Osteoblast (primary cell): Measurements from ENCODE around the gene CCDC92B. TPM values are rescaled to one million over a fixed set of nuclear protein-coding genes. Genes with fewer than 3 reads are reported as not detected.

Source experiments
- DNase-seq: peaks from one replicate; pipeline ENCODE4 v3.0.0; 2011; ENCODE audit warnings: low spot score, mixed read lengths; ENCODE audit not compliant: insufficient read length; ENCODE audit errors: missing footprints
- H2AFZ ChIP-seq: 2 replicates; pipeline ENCODE4 v1.6.0; 2011; ENCODE audit warnings: mild to moderate bottlenecking, low read length
- H3K27ac ChIP-seq: 2 replicates; pipeline ENCODE4 v1.5.1; 2011; ENCODE audit warnings: mild to moderate bottlenecking, low read depth, low read length, moderate library complexity
- H3K27me3 ChIP-seq: 2 replicates; pipeline ENCODE4 v1.6.0; 2012; ENCODE audit warnings: mild to moderate bottlenecking, control low read depth, inconsistent platforms, low read length, moderate library complexity; ENCODE audit not compliant: insufficient read depth
- H3K36me3 ChIP-seq: 2 replicates; pipeline ENCODE4 v1.5.1; 2011; ENCODE audit warnings: mild to moderate bottlenecking, low read length, control low read depth, moderate library complexity; ENCODE audit not compliant: insufficient read depth
- H3K4me1 ChIP-seq: 2 replicates; pipeline ENCODE4 v1.5.1; 2011; ENCODE audit warnings: mild to moderate bottlenecking, low read length, control low read depth, moderate library complexity; ENCODE audit not compliant: insufficient read depth
- H3K4me2 ChIP-seq: 2 replicates; pipeline ENCODE4 v1.6.0; 2011; ENCODE audit warnings: mild to moderate bottlenecking, low read length; ENCODE audit not compliant: insufficient read depth
- H3K4me3 ChIP-seq: fragments of 200-600 bp; sonication (generic); 3 replicates; pipeline ENCODE4 v1.5.1; 2012; ENCODE audit warnings: mild to moderate bottlenecking, low read length, inconsistent platforms; ENCODE audit not compliant: insufficient read depth
- H3K79me2 ChIP-seq: 2 replicates; pipeline ENCODE4 v1.6.0; 2012; ENCODE audit warnings: mild to moderate bottlenecking, low read length, control low read depth, inconsistent platforms; ENCODE audit not compliant: insufficient read depth
- H3K9me3 ChIP-seq: 2 replicates; pipeline ENCODE4 v1.5.1; 2011; ENCODE audit warnings: low read depth, low read length, control low read depth
- H4K20me1 ChIP-seq: 2 replicates; pipeline ENCODE4 v1.6.0; 2012; ENCODE audit warnings: mild to moderate bottlenecking, low read length, control low read depth; ENCODE audit not compliant: insufficient read depth
- CTCF ChIP-seq: IDR thresholded peaks from 2 replicates; pipeline ENCODE4 v1.5.1; 2011; ENCODE audit warnings: mild to moderate bottlenecking, low read depth, low read length, moderate library complexity; ENCODE audit errors: extremely low read depth
- total RNA-seq: library from RNA; depleted of rRNA; stranded (reverse); fragments of >200 nt; gene quantifications from 2 replicates; pipeline ENCODE4 v1.2.3, GENCODE V29; 2012

Gene CCDC92B
- total RNA-seq, 1 donor: not detected

GRCh38 chr17:2718150-2718938 is 31.1 kb downstream of the CCDC92B start:
- no peaks in the 10 kb centered on the region for H4K20me1 ChIP-seq
- no peaks in the 10 kb centered on the region for H3K79me2 ChIP-seq
- no peaks in the 10 kb centered on the region for H3K4me1 ChIP-seq
- H3K27me3 ChIP-seq: peaks cover 14% of the 10 kb centered on the region
- no peak overlapping the region for H3K4me2 ChIP-seq
- no peak overlapping the region for H3K4me3 ChIP-seq
- H3K27ac ChIP-seq: no peak overlapping the region
- no peak overlapping the region for H2AFZ ChIP-seq
- peak; percentile 46 for DNase-seq
- no peak for TF ChIP-seq CTCF
- H3K36me3 ChIP-seq: no peaks in the 10 kb centered on the region
- no peaks in the 10 kb centered on the region for H3K9me3 ChIP-seq

DNA sequence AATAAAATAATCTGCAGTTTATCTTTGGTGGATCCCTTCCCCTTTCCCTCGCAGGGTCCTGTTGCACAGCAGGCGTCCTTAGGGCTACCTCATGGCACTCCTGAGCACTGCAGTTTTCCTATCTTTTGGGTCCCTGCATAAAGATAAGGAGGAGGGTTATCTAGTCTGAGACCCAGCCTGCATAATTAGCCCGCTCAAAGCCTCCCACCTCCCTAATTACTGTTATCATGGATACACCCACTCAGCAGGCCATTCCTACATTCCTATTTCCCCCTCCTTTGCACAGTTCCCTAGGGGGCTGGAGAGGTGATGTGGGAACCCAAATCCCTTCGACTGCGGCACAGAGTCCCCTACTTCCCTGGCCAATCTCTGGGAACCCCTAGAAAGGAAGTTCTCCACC is 32.8 kb downstream of the CCDC92B start:
- DNase-seq: peak; percentile 8
- Histone ChIP-seq H3K4me2 (no peak overlapping the region), H3K27me3 (no peaks in the 10 kb centered on the region), H3K79me2 (peaks cover 3% of the 10 kb centered on the region), H3K4me3 (no peak overlapping the region), H3K4me1 (peaks cover 7% of the 10 kb centered on the region), H3K27ac (no peak overlapping the region), H3K9me3 (no peaks in the 10 kb centered on the region), H4K20me1 (no peaks in the 10 kb centered on the region), H2AFZ (no peak overlapping the region), H3K36me3 (no peaks in the 10 kb centered on the region)
- TF ChIP-seq CTCF: no peak

DNA sequence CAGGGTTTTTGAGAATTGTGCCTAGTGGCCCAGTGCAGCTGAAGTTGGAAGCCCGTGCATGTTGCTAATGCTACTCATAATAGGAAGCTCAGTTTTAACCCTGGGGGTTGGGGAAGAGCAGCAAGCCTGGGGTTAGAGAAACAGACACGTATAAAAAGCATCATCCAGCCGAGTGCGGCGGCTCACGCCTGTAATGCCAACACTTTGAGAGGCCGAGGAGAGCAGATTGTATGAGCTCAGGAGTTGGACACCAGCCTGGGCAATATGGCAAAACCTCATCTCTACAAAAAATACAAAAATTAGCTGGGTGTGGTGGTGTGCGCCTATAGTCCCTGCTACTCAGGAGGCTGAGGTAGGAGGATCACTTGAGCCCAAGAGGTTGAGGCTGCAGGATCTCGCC is 35.6 kb downstream of the CCDC92B start:
- H4K20me1 ChIP-seq: peaks cover 21% of the 10 kb centered on the region
- H3K9me3 ChIP-seq: no peaks in the 10 kb centered on the region
- TF ChIP-seq CTCF: no peak
- H3K4me2 ChIP-seq: no peak overlapping the region
- H3K27ac ChIP-seq: no peak overlapping the region
- no peaks in the 10 kb centered on the region for H3K27me3 ChIP-seq
- H3K4me3 ChIP-seq: no peak overlapping the region
- peaks cover 26% of the 10 kb centered on the region for H3K4me1 ChIP-seq
- no peaks in the 10 kb centered on the region for H3K36me3 ChIP-seq
- no peak overlapping the region for H2AFZ ChIP-seq
- H3K79me2 ChIP-seq: peaks cover 27% of the 10 kb centered on the region
- DNase-seq: peak; percentile 47

GRCh38 chr17:2712300-2713043 is 37.0 kb downstream of the CCDC92B start:
- peak overlapping the region; percentile 97 for H2AFZ ChIP-seq
- peaks cover 41% of the 10 kb centered on the region for H3K79me2 ChIP-seq
- H3K4me3 ChIP-seq: peak overlapping the region; percentile 87
- H3K4me1 ChIP-seq: peaks cover 40% of the 10 kb centered on the region
- no peak overlapping the region for H3K27ac ChIP-seq
- no peaks in the 10 kb centered on the region for H3K27me3 ChIP-seq
- H4K20me1 ChIP-seq: peaks cover 32% of the 10 kb centered on the region
- H3K9me3 ChIP-seq: no peaks in the 10 kb centered on the region
- no peaks in the 10 kb centered on the region for H3K36me3 ChIP-seq
- TF ChIP-seq CTCF: no peak
- peak overlapping the region; percentile 98 for H3K4me2 ChIP-seq
- peak; percentile 87 for DNase-seq
